HepG2 (cell line): ENCODE results near the gene ZBTB20. TPM values are rescaled to one million over a fixed set of nuclear protein-coding genes. Genes with fewer than 3 reads are reported as not detected.

Source experiments
- ATAC-seq: fragments of 200-7000 bp; cut with Tn5 transposase; 3 replicates; pipeline ENCODE4 v1.9.1; 2020; ENCODE audit warnings: mild to moderate bottlenecking, moderate library complexity
- BruUV-seq: library from RNA; stranded (reverse); fragments of 400-500 nt; replicated peaks from 2 replicates; lab custom pipeline; 2021; lab: Mats Ljungman, UMichigan
- CTCF ChIA-PET: fragments of 300-600 bp; formaldehyde crosslinking; extraction: SDS; loops from one replicate; lab custom pipeline; 2021; ENCODE audit warnings: low total read pairs, inconsistent platforms, low intra/inter-chr PET ratio; lab: Yijun Ruan, JAX
- POLR2A ChIA-PET: fragments of 350-600 bp; sonication (Branson Sonifier 250); formaldehyde crosslinking; loops from one replicate; lab custom pipeline; 2020; ENCODE audit warnings: antibody characterized with exemption, inconsistent platforms; lab: Yijun Ruan, JAX
- DNase-seq: peaks from one replicate; pipeline ENCODE4 v3.0.0-alpha.2; 2015; ENCODE audit warnings: low spot score
- FAIRE-seq: peaks from 3 replicates; lab custom pipeline; 2011; peaks lifted over from hg19 to GRCh38; lab: Jason Lieb, UNC
- H2AFZ ChIP-seq: one replicate; pipeline ENCODE4 v1.6.1; 2011; ENCODE audit warnings: low read length, inconsistent platforms
- H3K27ac ChIP-seq: fragments of 300-600 bp; 3 replicates; pipeline ENCODE4 v1.8.0; 2011; ENCODE audit warnings: mixed run types, mild to moderate bottlenecking, mixed read lengths, low read length, inconsistent platforms; ENCODE audit not compliant: insufficient read depth; ENCODE audit errors: extremely low read length
- H3K27me3 ChIP-seq, 2 experiments: fragments of 200-600 bp in 1 of 2; 2 replicates in 1 of 2; 3 replicates in 1 of 2; pipeline versions ENCODE4 v1.6.0 to v1.8.0; 2011; ENCODE audit warnings: low read length in 2 of 2, mild to moderate bottlenecking in 2 of 2, moderate library complexity in 2 of 2, inconsistent platforms in 1 of 2; ENCODE audit not compliant: insufficient read depth in 2 of 2, control insufficient read depth in 1 of 2
- H3K36me3 ChIP-seq, 2 experiments: fragments of 200-600 bp in 1 of 2; replicated peaks in 1 of 2; 2 replicates in 1 of 2; 3 replicates in 1 of 2; pipeline versions ENCODE4 v1.5.1 to v1.8.0; 2011; ENCODE audit warnings: low read length in 2 of 2, inconsistent platforms in 1 of 2; ENCODE audit not compliant: insufficient read depth in 2 of 2, control insufficient read depth in 1 of 2
- H3K4me1 ChIP-seq: 2 replicates; pipeline ENCODE4 v1.5.1; 2012; ENCODE audit warnings: low read length, inconsistent platforms; ENCODE audit not compliant: insufficient read depth
- H3K4me2 ChIP-seq: 2 replicates; pipeline ENCODE4 v1.6.0; 2011; ENCODE audit warnings: low read depth, low read length, inconsistent platforms
- H3K4me3 ChIP-seq, 3 experiments: fragments of 200-600 bp in 1 of 3; sonication (generic), shearing (Covaris generic) in 1 of 3; replicated peaks in 1 of 3; 2 replicates each; pipeline ENCODE4 v1.5.1; 2011 to 2016; ENCODE audit warnings: low read length in 3 of 3, inconsistent platforms in 2 of 3, low read depth in 2 of 3, mild to moderate bottlenecking in 2 of 3, control low read depth in 1 of 3, mixed read lengths in 1 of 3; ENCODE audit not compliant: insufficient read depth in 1 of 3
- H3K79me2 ChIP-seq: one replicate; pipeline ENCODE4 v1.6.1; 2011; ENCODE audit warnings: low read length, inconsistent platforms; ENCODE audit not compliant: insufficient read depth
- H3K9ac ChIP-seq: 2 replicates; pipeline ENCODE4 v1.6.0; 2011; ENCODE audit warnings: mild to moderate bottlenecking, low read depth, low read length, inconsistent platforms; ENCODE audit not compliant: insufficient read depth
- H3K9me3 ChIP-seq: 2 replicates; pipeline ENCODE4 v1.5.1; 2012; ENCODE audit warnings: mild to moderate bottlenecking, low read length
- H4K20me1 ChIP-seq: 2 replicates; pipeline ENCODE4 v1.6.0; 2011; ENCODE audit warnings: inconsistent platforms, mild to moderate bottlenecking, low read length, moderate library complexity; ENCODE audit not compliant: insufficient read depth
- FIP1L1 ChIP-seq: fragments of 200-400 bp; formaldehyde crosslinking; IDR thresholded peaks from 2 replicates; pipeline ENCODE4 v1.6.1; 2018; ENCODE audit warnings: low read depth, mild to moderate bottlenecking, low read length, moderate library complexity, borderline replicate concordance; ENCODE audit not compliant: insufficient read depth
- GATA4 ChIP-seq: sonication (generic); IDR thresholded peaks from 2 replicates; pipeline ENCODE4 v1.6.1; 2016; ENCODE audit warnings: antibody characterized with exemption, low read depth, borderline replicate concordance
- HNF1A ChIP-seq, 2 experiments: sonication (generic) in 1 of 2; formaldehyde crosslinking in 1 of 2; IDR thresholded peaks; 2 replicates each; pipeline versions ENCODE4 v1.4.0 to v1.6.1; 2016 to 2020; ENCODE audit warnings: borderline replicate concordance in 1 of 2, low read depth in 1 of 2, mild to moderate bottlenecking in 1 of 2, missing genetic modification reagents in 1 of 2
- HOMEZ ChIP-seq: IDR thresholded peaks from 2 replicates; pipeline ENCODE4 v1.6.1; 2016; ENCODE audit warnings: low read depth
- KLF12 ChIP-seq: sonication (generic); formaldehyde crosslinking; IDR thresholded peaks from 2 replicates; pipeline ENCODE4 v1.4.0; 2020; ENCODE audit warnings: missing genetic modification reagents, borderline replicate concordance
- STAT6 ChIP-seq: sonication (generic); formaldehyde crosslinking; IDR thresholded peaks from 2 replicates; pipeline ENCODE4 v1.4.0; 2020; ENCODE audit warnings: missing genetic modification reagents, mild to moderate bottlenecking, borderline replicate concordance
- TFDP1 ChIP-seq: IDR thresholded peaks from 2 replicates; pipeline ENCODE4 v1.6.1; 2016; ENCODE audit warnings: missing compliant biosample characterization, missing genetic modification reagents, borderline replicate concordance
- ZFP1 ChIP-seq: IDR thresholded peaks from 2 replicates; pipeline ENCODE4 v1.6.1; 2016
- ZMYM4 ChIP-seq: sonication (generic); formaldehyde crosslinking; IDR thresholded peaks from 2 replicates; pipeline ENCODE4 v1.8.1; 2023; ENCODE audit warnings: mild to moderate bottlenecking, missing genetic modification reagents
- ZNF10 ChIP-seq: sonication (generic); formaldehyde crosslinking; IDR thresholded peaks from 2 replicates; pipeline ENCODE4 v1.4.0; 2020; ENCODE audit warnings: mild to moderate bottlenecking, low read depth, missing genetic modification reagents, borderline replicate concordance
- ZNF326 ChIP-seq: sonication (generic); formaldehyde crosslinking; IDR thresholded peaks from 2 replicates; pipeline ENCODE4 v1.4.0; 2020; ENCODE audit warnings: missing genetic modification reagents, borderline replicate concordance
- ZNF431 ChIP-seq: sonication (generic); formaldehyde crosslinking; IDR thresholded peaks from 2 replicates; pipeline ENCODE4 v1.9.0; 2022; ENCODE audit warnings: missing genetic modification reagents, low read depth, mild to moderate bottlenecking, borderline replicate concordance
- ZNF607 ChIP-seq: sonication (generic); formaldehyde crosslinking; IDR thresholded peaks from 2 replicates; pipeline ENCODE4 v1.5.1; 2020; ENCODE audit warnings: missing genetic modification reagents, mild to moderate bottlenecking, borderline replicate concordance
- ZNF792 ChIP-seq: IDR thresholded peaks from 2 replicates; pipeline ENCODE4 v1.6.1; 2016
- WGBS: methylation state at CpG from one replicate; pipeline ENCODE4 v1.1.6; 2017; ENCODE audit warnings: low lambda C conversion rate; 5-methylcytosine and 5-hydroxymethylcytosine counted together
- in situ Hi-C: cut with HindIII; loops from 2 replicates; pipeline ENCODE4 v1.10.0; 2017; ENCODE audit warnings: low pct_unique_long_range_greater_than_20kb; ENCODE audit not compliant: extremely low pct_ligation_motif_present
- intact Hi-C: fragments of 100-400 bp; cut with micrococcal nuclease; formaldehyde crosslinking; loops from one replicate; pipeline ENCODE4 v1.10.0; 2022; ENCODE audit not compliant: unreplicated experiment
- polyA plus RNA-seq, 8 experiments: library from polyadenylated mRNA; depleted of rRNA in 3 of 8; stranded (reverse) in 7 of 8; unstranded in 1 of 8; fragments of >200 nt; fragmentation: Illumina TruSeq in 4 of 8; extraction: Trizol in 4 of 8; gene quantifications; 2 replicates each; pipeline versions ENCODE4 v1.2.1 to v1.2.3, GENCODE V29; 2011 to 2016; ENCODE audit warnings: low read depth in 4 of 8, missing spikeins in 1 of 8, mixed read lengths in 1 of 8; ENCODE audit not compliant: insufficient read depth in 1 of 8
- total RNA-seq, 5 experiments: library from RNA; depleted of rRNA; stranded (reverse); fragments of >200 nt; fragmentation: Illumina TruSeq; extraction: Trizol; gene quantifications; 2 replicates each; pipeline ENCODE4 v1.2.3, GENCODE V29; 2016; ENCODE audit warnings: low read depth in 1 of 5

The ZBTB20 gene
- total and polyA plus RNA-seq, 2 of the 13 experiments (the other 11 are each of a cell fraction or from before 2014, with no cell fraction given), result 1.9 to 8.8 TPM

GRCh38 chr3:114973536-114973935 lies 173.6 kb downstream of the ZBTB20 start:
- no peak overlapping the region for H3K4me3 ChIP-seq
- no peak overlapping the region for H3K9ac ChIP-seq
- H4K20me1 ChIP-seq, result no peaks in the 10 kb centered on the region
- FAIRE-seq (no peak), DNase-seq (no peak), ATAC-seq (no peak)
- H2AFZ ChIP-seq, result no peak overlapping the region
- H3K4me1 ChIP-seq, result no peaks in the 10 kb centered on the region
- no peaks in the 10 kb centered on the region for H3K79me2 ChIP-seq
- no peaks in the 10 kb centered on the region for H3K36me3 ChIP-seq
- no peaks in the 10 kb centered on the region for H3K9me3 ChIP-seq
- ChIA-PET CTCF (no interaction called here), POLR2A (no interaction called here)
- intact Hi-C loops, result no loop called here
- H3K27ac ChIP-seq, result no peak overlapping the region
- no peak overlapping the region for H3K4me2 ChIP-seq
- H3K27me3 ChIP-seq, result no peaks in the 10 kb centered on the region
- no TSS peak for BruUV-seq
- WGBS, result 81% methylated on average over 3 of the region's 3 CpGs
- in situ Hi-C loops, result no loop called here
- TF ChIP-seq ZFP1 (CRISPR knock-in tag) (no peak), GATA4 (no peak), ZMYM4 (CRISPR knock-in tag) (no peak), STAT6 (CRISPR knock-in tag) (no peak), ZNF10 (no peak), ZNF607 (CRISPR knock-in tag) (no peak), TFDP1 (CRISPR knock-in tag) (no peak), ZNF326 (CRISPR knock-in tag) (no peak), HNF1A (IDR thresholded peaks at IDR 0.05; ENCODE audit: low read depth) (no peak), HNF1A (CRISPR knock-in tag; IDR thresholded peaks at IDR 0.05; ENCODE audit: borderline replicate concordance) (no peak), KLF12 (CRISPR knock-in tag) (no peak), HOMEZ (CRISPR knock-in tag) (no peak), FIP1L1 (no peak), ZNF431 (no peak), ZNF792 (CRISPR knock-in tag) (no peak)
